ENCODE measurements around the gene CDO1. TPM values are rescaled to one million over a fixed set of nuclear protein-coding genes. Genes with fewer than 3 reads are reported as not detected.

The CDO1 gene
- total RNA-seq, 4 donors from 2014 or later, result 127 to 207 (median 152) TPM

DNA sequence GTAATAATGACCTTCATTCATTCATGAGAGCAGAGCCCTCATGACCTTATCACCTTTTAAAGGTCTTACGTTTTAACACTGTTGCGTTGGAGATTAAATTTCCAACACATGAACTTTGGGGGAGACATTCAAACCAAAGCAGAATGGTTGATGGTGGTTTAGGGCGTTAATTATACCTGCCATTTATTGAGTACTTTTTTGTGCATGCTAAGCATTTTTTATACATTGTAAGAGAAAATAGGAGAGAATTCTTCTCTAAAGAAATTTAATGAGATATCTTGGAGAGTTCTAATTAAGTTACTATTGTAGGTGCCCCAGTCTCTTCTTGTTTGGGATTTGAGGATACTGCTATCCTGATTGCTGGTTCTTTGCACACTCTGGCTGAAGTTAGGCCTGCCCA, 37.7 kb upstream of the CDO1 start:
- ATAC-seq (ENCODE audit: low FRiP score), result no peak
- DNase-seq (ENCODE audit: low spot score), result no peak
- TF ChIP-seq, protein P1, sequence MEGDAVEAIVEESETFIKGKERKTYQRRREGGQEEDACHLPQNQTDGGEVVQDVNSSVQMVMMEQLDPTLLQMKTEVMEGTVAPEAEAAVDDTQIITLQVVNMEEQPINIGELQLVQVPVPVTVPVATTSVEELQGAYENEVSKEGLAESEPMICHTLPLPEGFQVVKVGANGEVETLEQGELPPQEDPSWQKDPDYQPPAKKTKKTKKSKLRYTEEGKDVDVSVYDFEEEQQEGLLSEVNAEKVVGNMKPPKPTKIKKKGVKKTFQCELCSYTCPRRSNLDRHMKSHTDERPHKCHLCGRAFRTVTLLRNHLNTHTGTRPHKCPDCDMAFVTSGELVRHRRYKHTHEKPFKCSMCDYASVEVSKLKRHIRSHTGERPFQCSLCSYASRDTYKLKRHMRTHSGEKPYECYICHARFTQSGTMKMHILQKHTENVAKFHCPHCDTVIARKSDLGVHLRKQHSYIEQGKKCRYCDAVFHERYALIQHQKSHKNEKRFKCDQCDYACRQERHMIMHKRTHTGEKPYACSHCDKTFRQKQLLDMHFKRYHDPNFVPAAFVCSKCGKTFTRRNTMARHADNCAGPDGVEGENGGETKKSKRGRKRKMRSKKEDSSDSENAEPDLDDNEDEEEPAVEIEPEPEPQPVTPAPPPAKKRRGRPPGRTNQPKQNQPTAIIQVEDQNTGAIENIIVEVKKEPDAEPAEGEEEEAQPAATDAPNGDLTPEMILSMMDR (IDR thresholded peaks at IDR 0.05), result no peak

DNA sequence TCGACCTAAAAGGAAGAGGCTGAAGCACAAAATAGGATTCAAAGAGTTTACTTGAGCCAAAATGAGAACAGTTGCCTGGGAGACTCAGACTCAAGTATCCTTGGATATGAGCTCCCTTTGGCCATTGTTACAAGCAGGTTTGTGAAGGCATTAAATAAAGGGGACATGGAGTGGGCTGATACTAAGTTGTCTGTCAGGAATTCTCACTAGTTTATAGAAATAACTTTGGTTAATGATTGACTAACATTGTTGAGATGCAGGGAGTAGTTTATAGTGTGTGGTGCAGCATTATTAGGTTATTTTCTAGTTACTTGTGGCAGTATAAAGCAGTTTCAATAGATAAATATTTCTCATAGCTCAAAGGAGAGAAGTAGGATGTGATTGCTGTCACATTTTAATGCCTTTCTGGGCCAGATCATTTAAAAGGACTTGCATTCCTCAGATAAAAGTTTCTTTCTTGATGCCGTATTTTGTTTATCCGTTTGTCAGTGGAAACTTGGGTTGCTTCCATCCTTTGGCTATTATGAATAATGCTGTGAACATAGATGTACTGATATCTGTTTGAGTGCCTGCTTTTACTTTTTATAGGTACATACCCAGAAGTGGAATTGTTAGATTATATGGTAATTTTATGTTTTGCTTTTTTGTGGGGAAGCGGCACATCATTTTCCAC, 34.4 kb upstream of the CDO1 start:
- no peak for ATAC-seq (ENCODE audit: low FRiP score)
- TF ChIP-seq, protein P1 (IDR thresholded peaks at IDR 0.05), result no peak
- DNase-seq (ENCODE audit: low spot score), result no peak

DNA sequence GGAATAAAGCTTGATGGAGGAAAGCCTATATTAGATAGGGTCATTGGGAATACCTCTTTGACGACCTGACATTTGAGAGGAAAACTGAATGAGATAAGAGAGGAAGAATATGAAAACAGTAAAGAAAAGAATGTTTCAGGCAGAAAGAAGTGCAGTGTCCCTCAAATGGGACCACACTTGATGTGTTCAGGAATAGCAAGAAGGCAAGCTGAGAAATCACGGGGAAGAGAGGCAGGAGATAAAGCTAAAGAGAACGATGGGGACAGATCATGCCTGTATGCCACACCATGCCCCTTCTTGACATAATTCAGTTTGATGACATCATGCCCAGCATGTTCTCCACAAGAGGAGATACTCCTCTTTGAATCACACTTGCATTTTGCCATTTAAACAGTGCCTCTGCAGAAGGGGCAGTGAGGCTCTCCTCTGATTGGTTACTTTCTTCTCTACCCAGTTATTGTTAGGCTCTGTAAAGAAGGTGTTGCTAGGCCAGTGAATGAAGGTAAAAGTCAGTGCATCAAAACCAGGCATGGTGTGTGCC, 32.9 kb upstream of the CDO1 start:
- TF ChIP-seq, protein P1 (IDR thresholded peaks at IDR 0.05), result no peak
- no peak for ATAC-seq (ENCODE audit: low FRiP score)
- DNase-seq (ENCODE audit: low spot score), result no peak

DNA sequence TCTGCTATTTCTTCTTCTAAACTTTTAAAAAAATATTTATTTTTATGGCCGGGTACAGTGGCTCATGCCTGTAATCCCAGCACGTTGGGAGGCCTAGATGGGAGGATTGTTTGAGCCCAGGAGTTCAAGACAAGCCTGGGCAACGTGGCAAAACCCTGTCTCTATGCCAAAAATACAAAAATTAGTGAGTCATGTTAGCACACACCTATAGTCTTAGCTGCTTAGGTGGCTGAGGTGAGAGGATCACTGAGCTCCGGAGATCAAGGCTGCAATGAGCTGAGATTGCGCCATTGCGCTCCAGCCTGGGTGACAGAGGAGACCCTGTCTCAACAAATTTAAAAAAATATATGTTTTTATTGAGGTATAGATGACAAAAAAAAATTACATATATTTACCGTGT, 30.8 kb upstream of the CDO1 start:
- no peak for ATAC-seq (ENCODE audit: low FRiP score)
- TF ChIP-seq, protein P1 (IDR thresholded peaks at IDR 0.05), result no peak
- no peak for DNase-seq (ENCODE audit: low spot score)

DNA sequence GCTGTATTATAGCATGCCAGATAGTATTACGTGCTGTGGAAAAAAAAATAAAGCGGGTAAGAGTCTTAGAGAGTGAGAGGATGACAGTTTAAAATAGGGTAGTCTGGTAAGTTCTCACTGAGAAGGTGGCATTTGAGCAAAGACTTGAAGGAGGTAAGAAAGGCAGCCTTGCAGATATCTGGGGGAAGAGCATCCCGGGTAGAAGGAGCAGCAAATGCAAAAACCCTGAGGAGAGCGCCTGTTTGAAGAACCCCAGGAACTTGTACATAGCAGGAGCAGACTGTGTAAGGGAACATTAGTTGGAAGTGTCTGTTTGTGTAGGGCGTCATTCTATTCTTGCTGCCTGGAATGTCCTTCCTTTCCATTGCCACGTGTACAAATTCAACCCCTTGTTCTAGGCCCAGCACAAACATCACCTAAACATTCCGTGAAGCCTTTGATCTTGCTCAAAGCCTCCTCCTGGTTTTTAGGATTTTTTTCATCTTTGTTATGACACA, 27.9 kb upstream of the CDO1 start:
- TF ChIP-seq, protein P1 (IDR thresholded peaks at IDR 0.05), result no peak
- ATAC-seq (ENCODE audit: low FRiP score), result no peak
- no peak for DNase-seq (ENCODE audit: low spot score)

DNA sequence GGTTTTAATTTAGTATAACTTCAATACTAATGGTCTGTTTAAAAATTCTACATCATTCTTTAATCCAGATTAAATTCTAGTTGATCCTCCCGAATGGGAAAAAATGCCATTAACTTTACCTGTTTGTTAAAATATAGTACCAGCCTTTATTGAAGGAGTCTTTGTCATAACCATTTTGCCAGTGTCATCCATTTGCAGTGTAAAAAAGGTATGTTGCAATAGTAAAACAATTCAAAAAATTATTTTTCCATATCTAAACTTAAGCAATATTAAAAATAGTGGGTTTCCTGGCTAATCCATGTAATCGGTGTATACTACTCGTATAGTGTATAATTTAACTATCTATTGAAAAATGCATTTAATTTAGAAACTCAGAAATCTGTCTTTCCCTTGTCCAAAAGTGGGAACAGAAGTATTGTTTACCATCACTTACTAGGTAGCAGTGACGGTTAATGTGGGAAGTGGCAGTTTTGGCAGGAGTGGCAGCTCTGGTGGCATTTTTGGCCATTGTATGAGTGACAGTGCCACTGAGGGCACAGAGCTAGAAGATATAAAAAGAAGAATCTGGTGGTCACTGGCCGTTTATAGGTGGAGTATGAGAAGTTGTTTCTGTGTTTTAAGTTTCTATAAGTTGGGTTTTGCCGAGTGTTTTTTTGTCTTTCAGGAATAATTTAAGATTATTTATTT, 27.1 kb upstream of the CDO1 start:
- ATAC-seq (ENCODE audit: low FRiP score) (no peak), DNase-seq (ENCODE audit: low spot score) (no peak)
- TF ChIP-seq, protein P1 (IDR thresholded peaks at IDR 0.05), result no peak

All from omental fat pad (tissue), 4 donors.